ENCODE results near the gene SPTBN5.

SPTBN5 gene

DNA sequence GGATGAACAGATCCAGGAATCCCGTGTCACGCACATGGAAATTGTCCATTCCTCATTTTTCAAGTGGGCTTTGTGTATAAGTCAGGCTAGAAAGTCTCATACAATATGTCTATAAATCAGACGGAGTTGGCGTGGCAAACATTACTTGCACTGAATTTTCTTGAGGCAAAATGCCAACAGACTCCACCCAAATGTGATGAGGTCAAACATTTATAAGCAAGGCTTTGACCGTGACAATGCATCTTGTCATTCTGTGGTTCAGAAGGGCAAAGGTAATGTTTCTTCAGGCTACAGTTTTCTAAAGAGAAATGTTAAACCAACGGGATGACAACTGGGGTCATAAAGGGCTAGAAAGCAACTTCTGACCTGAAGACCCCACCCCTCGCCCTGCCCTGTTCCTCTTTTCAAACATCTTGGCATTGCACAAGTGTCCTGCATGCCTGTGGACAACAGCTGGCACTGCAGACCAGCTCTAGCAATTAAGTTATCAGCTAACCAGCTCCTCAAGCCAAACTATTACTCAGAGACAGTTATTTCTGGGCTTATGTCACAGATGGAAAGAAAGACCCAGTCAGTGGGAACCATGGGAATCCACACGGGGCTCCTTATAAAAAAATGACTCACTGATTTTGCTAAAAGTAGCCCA, 36.5 kb upstream of the SPTBN5 start:
- no peak overlapping the region for H3K9ac ChIP-seq (ENCODE audit: low read length)
- H3K9me2 ChIP-seq (replicated peaks; ENCODE audit: insufficient read depth, low read length): no peaks in the 10 kb centered on the region
- no peak for DNase-seq
- no peak overlapping the region for H3K4me3 ChIP-seq (ENCODE audit: low read length)
- H4K20me1 ChIP-seq (ENCODE audit: insufficient read depth, low read length): no peaks in the 10 kb centered on the region
- no peak overlapping the region for H2AFZ ChIP-seq (ENCODE audit: low read length)
- TF ChIP-seq EZH2phosphoT487 (IDR thresholded peaks at IDR 0.05; ENCODE audit: low read length) (no peak), CTCF (IDR thresholded peaks at IDR 0.05; ENCODE audit: low read length) (no peak), EZH2 (optimal IDR thresholded peaks at IDR 0.05; ENCODE audit: low read depth, low read length) (no peak)
- H3K9me3 ChIP-seq (replicated peaks; ENCODE audit: insufficient read depth, low read length): no peaks in the 10 kb centered on the region
- no peak overlapping the region for H3K27ac ChIP-seq (ENCODE audit: low read length)
- H3K79me2 ChIP-seq (ENCODE audit: low read length): peaks cover 3% of the 10 kb centered on the region; the same call in 1 of the 2 replicates
- H3F3A ChIP-seq (ENCODE audit: insufficient read depth, low read length): peaks cover 4% of the 10 kb centered on the region; the same call in 1 of the 2 replicates
- H3K36me3 ChIP-seq (replicated peaks; ENCODE audit: insufficient read depth, low read length): no peaks in the 10 kb centered on the region
- H3K4me2 ChIP-seq (ENCODE audit: low read depth, low read length): no peak overlapping the region
- no peaks in the 10 kb centered on the region for H3K27me3 ChIP-seq (replicated peaks; ENCODE audit: insufficient read depth, low read length)
- peaks cover 10% of the 10 kb centered on the region for H3K4me1 ChIP-seq (ENCODE audit: low read length)

- H3K27me3 ChIP-seq (replicated peaks; ENCODE audit: insufficient read depth, low read length): no peaks in the 10 kb centered on the region
- H3K4me1 ChIP-seq (ENCODE audit: low read length): no peaks in the 10 kb centered on the region
- H3K27ac ChIP-seq (ENCODE audit: low read length): no peak overlapping the region
- H3K4me3 ChIP-seq (ENCODE audit: low read length): no peak overlapping the region
- no peaks in the 10 kb centered on the region for H3K9me2 ChIP-seq (replicated peaks; ENCODE audit: insufficient read depth, low read length)
- no peaks in the 10 kb centered on the region for H3K79me2 ChIP-seq (ENCODE audit: low read length)
- H2AFZ ChIP-seq (ENCODE audit: low read length): no peak overlapping the region
- H3K9ac ChIP-seq (ENCODE audit: low read length): no peak overlapping the region
- DNase-seq: no peak
- no peaks in the 10 kb centered on the region for H3F3A ChIP-seq (ENCODE audit: insufficient read depth, low read length)
- no peaks in the 10 kb centered on the region for H3K36me3 ChIP-seq (replicated peaks; ENCODE audit: insufficient read depth, low read length)
- no peaks in the 10 kb centered on the region for H4K20me1 ChIP-seq (ENCODE audit: insufficient read depth, low read length)
- TF ChIP-seq EZH2phosphoT487 (IDR thresholded peaks at IDR 0.05; ENCODE audit: low read length) (no peak), EZH2 (optimal IDR thresholded peaks at IDR 0.05; ENCODE audit: low read depth, low read length) (no peak), CTCF (IDR thresholded peaks at IDR 0.05; ENCODE audit: low read length) (no peak)
- H3K4me2 ChIP-seq (ENCODE audit: low read depth, low read length): no peak overlapping the region
- no peaks in the 10 kb centered on the region for H3K9me3 ChIP-seq (replicated peaks; ENCODE audit: insufficient read depth, low read length)
These were observed 35.1 kb upstream of the SPTBN5 start for GRCh38 chr15:41928637-41929620.

DNA sequence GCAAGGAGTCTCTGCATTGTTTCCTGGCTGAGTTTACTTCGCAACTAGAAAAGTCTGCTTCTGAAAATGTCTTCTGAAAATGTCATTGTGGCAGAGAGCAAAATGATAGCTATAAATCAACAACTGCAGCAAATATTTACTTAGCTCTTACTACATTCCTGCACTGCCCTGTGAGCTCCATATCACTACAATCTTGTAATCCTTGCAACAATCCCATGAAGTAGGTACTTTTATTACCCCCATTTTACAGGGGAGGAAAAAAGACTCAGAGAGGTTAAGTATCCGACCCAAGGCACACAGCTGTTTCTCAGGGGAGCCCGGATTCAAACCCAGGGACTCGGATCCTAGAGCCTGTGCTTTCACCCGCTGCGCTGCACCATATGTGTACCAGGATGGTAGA, 34.2 kb upstream of the SPTBN5 start:
- H3K27ac ChIP-seq (ENCODE audit: low read length): no peak overlapping the region
- H3K79me2 ChIP-seq (ENCODE audit: low read length): no peaks in the 10 kb centered on the region
- no peaks in the 10 kb centered on the region for H4K20me1 ChIP-seq (ENCODE audit: insufficient read depth, low read length)
- H2AFZ ChIP-seq (ENCODE audit: low read length): no peak overlapping the region
- H3K9ac ChIP-seq (ENCODE audit: low read length): no peak overlapping the region
- H3K9me3 ChIP-seq (replicated peaks; ENCODE audit: insufficient read depth, low read length): no peaks in the 10 kb centered on the region
- H3K9me2 ChIP-seq (replicated peaks; ENCODE audit: insufficient read depth, low read length): no peaks in the 10 kb centered on the region
- H3K36me3 ChIP-seq (replicated peaks; ENCODE audit: insufficient read depth, low read length): no peaks in the 10 kb centered on the region
- no peak overlapping the region for H3K4me3 ChIP-seq (ENCODE audit: low read length)
- H3K4me2 ChIP-seq (ENCODE audit: low read depth, low read length): no peak overlapping the region
- no peaks in the 10 kb centered on the region for H3K4me1 ChIP-seq (ENCODE audit: low read length)
- no peak for TF ChIP-seq EZH2 (optimal IDR thresholded peaks at IDR 0.05; ENCODE audit: low read depth, low read length)
- TF ChIP-seq EZH2phosphoT487 (IDR thresholded peaks at IDR 0.05; ENCODE audit: low read length): no peak
- no peak for TF ChIP-seq CTCF (IDR thresholded peaks at IDR 0.05; ENCODE audit: low read length)
- H3F3A ChIP-seq (ENCODE audit: insufficient read depth, low read length): no peaks in the 10 kb centered on the region
- DNase-seq: no peak
- no peaks in the 10 kb centered on the region for H3K27me3 ChIP-seq (replicated peaks; ENCODE audit: insufficient read depth, low read length)

All from MM.1S (cell line).